GM12872 (cell line): ENCODE results near the gene FUBP3.

Experiments
- TF ChIP-seq, protein P1 (sequence below): IDR thresholded peaks from 3 replicates; pipeline ENCODE4 v1.5.1; 2011; ENCODE audit warnings: low read depth, mild to moderate bottlenecking, low read length, moderate library complexity; ENCODE audit not compliant: insufficient read depth

Gene FUBP3

DNA sequence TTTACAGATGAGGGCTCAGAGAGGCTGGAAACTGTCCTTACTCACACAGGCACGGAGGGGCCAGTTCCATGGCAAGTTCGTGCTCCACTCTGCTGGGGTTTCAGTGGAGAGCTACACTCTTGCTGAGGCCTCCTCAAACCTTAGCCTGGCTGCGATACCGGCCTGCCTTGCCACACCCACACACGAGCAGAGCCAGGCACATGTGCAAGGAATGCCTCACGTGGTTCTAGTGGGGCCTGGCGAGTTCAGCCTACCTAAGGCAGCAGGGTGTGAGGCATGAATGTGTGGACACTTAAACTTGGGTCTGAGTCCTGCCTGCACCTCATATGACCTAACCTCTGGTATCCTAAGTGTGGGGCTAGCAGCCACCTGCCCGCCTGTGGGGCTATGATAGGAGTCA lies 63.5 kb downstream of the FUBP3 start:
- TF ChIP-seq, protein P1, sequence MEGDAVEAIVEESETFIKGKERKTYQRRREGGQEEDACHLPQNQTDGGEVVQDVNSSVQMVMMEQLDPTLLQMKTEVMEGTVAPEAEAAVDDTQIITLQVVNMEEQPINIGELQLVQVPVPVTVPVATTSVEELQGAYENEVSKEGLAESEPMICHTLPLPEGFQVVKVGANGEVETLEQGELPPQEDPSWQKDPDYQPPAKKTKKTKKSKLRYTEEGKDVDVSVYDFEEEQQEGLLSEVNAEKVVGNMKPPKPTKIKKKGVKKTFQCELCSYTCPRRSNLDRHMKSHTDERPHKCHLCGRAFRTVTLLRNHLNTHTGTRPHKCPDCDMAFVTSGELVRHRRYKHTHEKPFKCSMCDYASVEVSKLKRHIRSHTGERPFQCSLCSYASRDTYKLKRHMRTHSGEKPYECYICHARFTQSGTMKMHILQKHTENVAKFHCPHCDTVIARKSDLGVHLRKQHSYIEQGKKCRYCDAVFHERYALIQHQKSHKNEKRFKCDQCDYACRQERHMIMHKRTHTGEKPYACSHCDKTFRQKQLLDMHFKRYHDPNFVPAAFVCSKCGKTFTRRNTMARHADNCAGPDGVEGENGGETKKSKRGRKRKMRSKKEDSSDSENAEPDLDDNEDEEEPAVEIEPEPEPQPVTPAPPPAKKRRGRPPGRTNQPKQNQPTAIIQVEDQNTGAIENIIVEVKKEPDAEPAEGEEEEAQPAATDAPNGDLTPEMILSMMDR: no peak

DNA sequence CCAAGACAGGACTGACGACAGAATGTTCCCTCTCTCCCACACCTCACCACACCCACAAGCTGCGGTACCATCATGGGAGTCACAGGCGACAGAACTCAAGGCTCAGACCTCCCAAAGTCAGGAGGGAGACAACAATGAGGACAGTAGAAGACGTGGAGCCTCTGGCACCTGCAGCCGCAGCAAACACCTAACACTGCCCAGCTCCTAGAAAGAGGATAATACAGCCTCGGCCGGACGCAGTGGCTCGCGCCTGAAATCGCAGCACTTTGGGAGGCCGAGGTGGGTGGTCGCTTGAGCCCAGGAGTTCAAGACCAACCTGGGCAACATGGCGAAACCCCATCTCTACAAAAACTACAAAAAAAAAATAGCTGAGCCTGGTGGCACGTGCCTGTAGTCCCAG lies 71.8 kb downstream of the FUBP3 start:
- TF ChIP-seq, protein P1: no peak

GRCh38 chr9:130651752-130652151 lies 72.4 kb downstream of the FUBP3 start:
- TF ChIP-seq, protein P1: no peak

GRCh38 chr9:130654879-130655278 lies 75.5 kb downstream of the FUBP3 start:
- TF ChIP-seq, protein P1: no peak

DNA sequence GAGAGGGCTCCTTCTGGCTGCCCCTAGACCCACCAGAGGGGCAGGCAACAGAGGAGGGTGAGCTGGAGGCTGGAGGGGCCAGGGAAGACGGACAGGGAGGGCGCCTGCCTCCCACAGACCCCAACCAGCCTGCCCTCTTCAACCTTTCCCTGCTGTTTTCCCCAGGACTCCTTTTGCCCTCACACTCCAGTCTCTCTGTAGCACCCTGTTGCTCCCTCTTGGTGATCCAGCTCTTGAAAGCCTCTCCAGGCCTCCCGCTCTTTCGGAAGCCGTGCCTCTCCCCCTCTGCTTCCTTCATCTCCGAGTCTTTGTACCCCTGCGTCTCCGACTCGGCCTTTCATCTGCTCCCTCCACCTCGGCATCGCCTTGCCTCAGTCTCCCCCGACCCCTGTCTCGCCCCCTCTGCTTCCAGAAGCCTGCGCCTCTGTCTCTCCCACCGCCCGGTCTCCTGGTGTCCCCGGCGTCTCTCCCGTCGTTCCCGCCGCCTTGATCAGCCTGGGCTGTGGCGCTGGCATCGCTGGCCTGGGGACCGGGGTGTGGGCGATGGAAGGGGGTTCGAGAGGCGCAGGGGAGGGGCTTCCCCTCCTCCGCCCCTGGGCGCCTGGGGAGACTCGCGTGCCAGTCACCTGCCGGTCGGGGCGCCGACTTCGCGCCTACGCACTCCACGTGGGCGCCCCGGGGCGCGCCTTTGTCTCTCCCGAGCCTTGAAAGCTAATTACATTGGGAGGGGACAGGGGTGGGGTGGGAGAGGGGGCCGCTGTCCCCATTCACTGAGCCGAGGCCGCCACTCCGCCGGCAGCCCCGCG lies 79.7 kb downstream of the FUBP3 start:
- TF ChIP-seq, protein P1: no peak

DNA sequence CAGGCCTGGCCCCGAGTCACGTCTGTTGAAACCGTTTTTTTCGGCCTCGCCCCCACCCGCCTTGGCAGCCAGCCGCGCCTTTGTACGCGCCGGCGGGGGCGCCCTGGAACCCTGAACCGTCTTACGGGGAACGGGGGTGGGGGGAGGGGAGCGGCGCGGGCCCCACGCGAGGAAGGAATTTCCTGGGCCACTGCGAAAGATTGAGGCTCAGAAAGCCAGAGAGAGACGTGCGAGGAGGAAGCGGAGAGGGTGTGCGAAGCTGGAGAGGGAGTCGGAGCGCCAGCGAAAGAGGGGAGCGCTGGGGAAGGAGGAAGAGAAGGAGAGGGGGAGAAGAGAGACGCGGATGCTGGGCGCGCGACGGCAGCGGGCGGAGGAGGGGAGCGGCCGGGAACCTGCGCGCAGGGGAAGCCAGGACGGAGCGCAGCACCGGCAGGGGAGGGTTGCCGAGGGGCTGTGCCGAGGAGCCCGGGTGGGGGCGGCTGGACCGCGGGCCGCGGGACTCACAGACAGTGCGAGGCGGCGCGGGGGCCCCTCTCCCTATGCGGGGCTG lies 80.4 kb downstream of the FUBP3 start:
- TF ChIP-seq, protein P1: no peak

GRCh38 chr9:130660326-130660682 lies 80.9 kb downstream of the FUBP3 start:
- TF ChIP-seq, protein P1: no peak
